K562 (cell line): ENCODE measurements around the gene SPTBN4. TPM values are rescaled to one million over a fixed set of nuclear protein-coding genes. Genes with fewer than 3 reads are reported as not detected.

Source experiments
- BRD4 ChIP-seq: fragments of 200-600 bp; sonication (generic); IDR thresholded peaks from 2 replicates; pipeline ENCODE4 v1.6.1; 2017; ENCODE audit warnings: inconsistent platforms
- BRD9 ChIP-seq: fragments of 450-650 bp; IDR thresholded peaks from 2 replicates; pipeline ENCODE4 v1.6.1; 2018; ENCODE audit warnings: low read depth; ENCODE audit not compliant: partially characterized antibody
- CAMTA2 ChIP-seq: fragments of 250-450 bp; sonication (Bioruptor Pico); conservative IDR thresholded peaks from 2 replicates; pipeline ENCODE4 v1.5.1; 2022
- EGR1 ChIP-seq: fragments of 450-650 bp; conservative IDR thresholded peaks from 2 replicates; pipeline ENCODE4 v1.6.1; 2017; ENCODE audit warnings: mild to moderate bottlenecking
- HES1 ChIP-seq: fragments of 450-650 bp; IDR thresholded peaks from 2 replicates; pipeline ENCODE4 v1.6.1; 2016; ENCODE audit warnings: low read depth, mild to moderate bottlenecking, moderate library complexity
- HIVEP1 ChIP-seq: fragments of 250-450 bp; sonication (Bioruptor Pico); IDR thresholded peaks from 2 replicates; pipeline ENCODE4 v1.4.0; 2020; ENCODE audit warnings: mild to moderate bottlenecking
- HNRNPUL1 ChIP-seq: fragments of 200-400 bp; formaldehyde crosslinking; IDR thresholded peaks from 2 replicates; pipeline ENCODE4 v1.6.1; 2017; ENCODE audit warnings: low read length
- MAFK ChIP-seq: IDR thresholded peaks from 2 replicates; pipeline ENCODE4 v1.6.1; 2011; ENCODE audit warnings: low read length, improper control_type of control experiment
- MITF ChIP-seq: IDR thresholded peaks from 2 replicates; pipeline ENCODE4 v1.6.1; 2014; ENCODE audit warnings: antibody characterized with exemption
- NEUROD1 ChIP-seq: fragments of 150-350 bp; IDR thresholded peaks from 2 replicates; pipeline ENCODE4 v1.6.1; 2014; ENCODE audit warnings: borderline replicate concordance, low read length, low read depth; ENCODE audit not compliant: partially characterized antibody
- NONO ChIP-seq, 2 experiments: fragments of 200-400 bp in 1 of 2; fragments of 450-650 bp in 1 of 2; formaldehyde crosslinking in 1 of 2; IDR thresholded peaks; 2 replicates each; pipeline ENCODE4 v1.6.1; 2017; ENCODE audit warnings: low read depth in 2 of 2, mild to moderate bottlenecking in 2 of 2, moderate library complexity in 2 of 2, low read length in 1 of 2
- NR1H2 ChIP-seq: sonication (generic); formaldehyde crosslinking; IDR thresholded peaks from 2 replicates; pipeline ENCODE4 v1.4.0; 2020; ENCODE audit warnings: mild to moderate bottlenecking, missing genetic modification reagents
- PHB ChIP-seq: fragments of 250-450 bp; sonication (Bioruptor Pico); IDR thresholded peaks from 2 replicates; pipeline ENCODE4 v1.5.0; 2021
- PTRF ChIP-seq: fragments of 450-650 bp; IDR thresholded peaks from 2 replicates; pipeline ENCODE4 v1.6.1; 2016; ENCODE audit warnings: mild to moderate bottlenecking, missing genetic modification characterization, missing compliant biosample characterization
- RAD51 ChIP-seq: fragments of 450-650 bp; IDR thresholded peaks from 2 replicates; pipeline ENCODE4 v1.7.1; 2016; ENCODE audit warnings: low read depth, mild to moderate bottlenecking, borderline replicate concordance
- SMAD1 ChIP-seq: fragments of 150-350 bp; IDR thresholded peaks from 2 replicates; pipeline ENCODE4 v1.6.1; 2014; ENCODE audit warnings: low read length, low read depth; ENCODE audit not compliant: partially characterized antibody
- SMAD2 ChIP-seq: fragments of 150-350 bp; IDR thresholded peaks from 2 replicates; pipeline ENCODE4 v1.6.1; 2014; ENCODE audit warnings: low read depth, mild to moderate bottlenecking, low read length
- TAL1 ChIP-seq: fragments of 450-650 bp; IDR thresholded peaks from 2 replicates; pipeline ENCODE4 v1.6.1; 2016; ENCODE audit warnings: mild to moderate bottlenecking
- ZBTB9 ChIP-seq: fragments of 450-650 bp; formaldehyde crosslinking; IDR thresholded peaks from 2 replicates; pipeline ENCODE4 v1.4.0; 2020; ENCODE audit warnings: mild to moderate bottlenecking, moderate library complexity
- ZFP30 ChIP-seq: fragments of 250-450 bp; sonication (Bioruptor Pico); IDR thresholded peaks from 2 replicates; pipeline ENCODE4 v1.8.0; 2022; ENCODE audit warnings: moderate library complexity, mild to moderate bottlenecking, inconsistent platforms, borderline replicate concordance
- ZNF197 ChIP-seq: fragments of 200-800 bp; sonication (Bioruptor generic); IDR thresholded peaks from 2 replicates; pipeline ENCODE4 v1.6.1; 2016; ENCODE audit warnings: low read depth, missing genetic modification characterization, missing compliant biosample characterization
- ZNF282 ChIP-seq: sonication (generic); formaldehyde crosslinking; IDR thresholded peaks from 2 replicates; pipeline ENCODE4 v1.8.1; 2023; ENCODE audit warnings: missing genetic modification reagents
- ZNF586 ChIP-seq: fragments of 450-650 bp; formaldehyde crosslinking; conservative IDR thresholded peaks from 2 replicates; pipeline ENCODE4 v1.4.0; 2020; ENCODE audit warnings: mild to moderate bottlenecking, moderate library complexity
- ZNF75A ChIP-seq: fragments of 450-650 bp; formaldehyde crosslinking; IDR thresholded peaks from 2 replicates; pipeline ENCODE4 v1.4.0; 2020; ENCODE audit warnings: mild to moderate bottlenecking
- ZNF76 ChIP-seq: fragments of 250-450 bp; sonication (Bioruptor Pico); IDR thresholded peaks from 2 replicates; pipeline ENCODE4 v1.4.0; 2020; ENCODE audit warnings: mild to moderate bottlenecking, moderate library complexity, borderline replicate concordance
- polyA plus RNA-seq, 8 experiments: library from polyadenylated mRNA; depleted of rRNA in 4 of 8; stranded (reverse) in 5 of 8; unstranded in 3 of 8; fragments of >200 nt; fragmentation: Nextera tagmentation in 2 of 8; fragmentation: Illumina TruSeq in 1 of 8; extraction: Ambion mirVana in 2 of 8; extraction: Trizol in 1 of 8; gene quantifications; 2 replicates each; pipeline versions ENCODE4 v1.2.1 to v1.2.3, GENCODE V29; 2011 to 2014; ENCODE audit warnings: inconsistent platforms in 1 of 8, missing spikeins in 1 of 8
- total RNA-seq, 7 experiments: library from RNA; depleted of rRNA in 6 of 7; stranded (reverse); fragments of >200 nt in 6 of 7; fragmentation: Illumina TruSeq in 2 of 7; extraction: Trizol in 2 of 7; gene quantifications; 2 replicates each; pipeline versions ENCODE4 v1.2.1 to v1.2.3, GENCODE V29; 2011 to 2021; ENCODE audit warnings: low replicate concordance in 1 of 7

SPTBN4 gene
- total and polyA plus RNA-seq, 9 of the 15 experiments (the other 6 are each of a cell fraction or from before 2014, with no cell fraction given) = 0.01 to 1.5 (median 0.86) TPM

- peak; percentile 53 for TF ChIP-seq NEUROD1
- TF ChIP-seq ZNF197 = no peak
- no peak for TF ChIP-seq ZNF586
- no peak for TF ChIP-seq HIVEP1 (CRISPR knock-in tag)
- TF ChIP-seq ZFP30 = no peak
- 0 out of 2 replicates have a peak, but pooled peaks have one; percentile 76 for TF ChIP-seq NR1H2 (CRISPR knock-in tag)
- TF ChIP-seq BRD9 = no peak
- no peak for TF ChIP-seq HES1
- no peak for TF ChIP-seq RAD51
- TF ChIP-seq ZNF282 (CRISPR knock-in tag) = no peak; the same call in 1 of the 2 replicates
- TF ChIP-seq BRD4 = no peak
- TF ChIP-seq CAMTA2 (CRISPR knock-in tag) = 0 out of 2 replicates have a peak, but pooled peaks have one; percentile 23
- no peak for TF ChIP-seq HNRNPUL1
- TF ChIP-seq ZNF76 = no peak
- TF ChIP-seq MITF = peak; percentile 69; the same call in 1 of the 2 replicates
- TF ChIP-seq EGR1 = peak; percentile 98
- no peak for TF ChIP-seq ZBTB9 (CRISPR knock-in tag)
- TF ChIP-seq PTRF = no peak
- TF ChIP-seq NONO (IDR thresholded peaks at IDR 0.05; ENCODE audit: low read depth in 2 of 2, low read length in 1 of 2) = peak in 1 of 2 experiments; percentile 66; a peak in 2 of 4 replicates
- no peak for TF ChIP-seq MAFK
- no peak for TF ChIP-seq TAL1
- no peak for TF ChIP-seq ZNF75A (CRISPR knock-in tag)
- no peak for TF ChIP-seq PHB
- no peak for TF ChIP-seq SMAD2
- no peak for TF ChIP-seq SMAD1
Observed at GRCh38 chr19:40420766-40421765, 45.7 kb upstream of the SPTBN4 start (continued).
